HepG2 (cell line): ENCODE measurements around the gene LRRTM2. TPM values are rescaled to one million over a fixed set of nuclear protein-coding genes. Genes with fewer than 3 reads are reported as not detected.

Source experiments
- ATAC-seq: fragments of 200-7000 bp; cut with Tn5 transposase; 3 replicates; pipeline ENCODE4 v1.9.1; 2020; ENCODE audit warnings: mild to moderate bottlenecking, moderate library complexity
- BruUV-seq: library from RNA; stranded (reverse); fragments of 400-500 nt; replicated peaks from 2 replicates; lab custom pipeline; 2021; lab: Mats Ljungman, UMichigan
- CTCF ChIA-PET: fragments of 300-600 bp; formaldehyde crosslinking; extraction: SDS; loops from one replicate; lab custom pipeline; 2021; ENCODE audit warnings: low total read pairs, inconsistent platforms, low intra/inter-chr PET ratio; lab: Yijun Ruan, JAX
- POLR2A ChIA-PET: fragments of 350-600 bp; sonication (Branson Sonifier 250); formaldehyde crosslinking; loops from one replicate; lab custom pipeline; 2020; ENCODE audit warnings: antibody characterized with exemption, inconsistent platforms; lab: Yijun Ruan, JAX
- DNase-seq: peaks from one replicate; pipeline ENCODE4 v3.0.0-alpha.2; 2015; ENCODE audit warnings: low spot score
- FAIRE-seq: peaks from 3 replicates; lab custom pipeline; 2011; peaks lifted over from hg19 to GRCh38; lab: Jason Lieb, UNC
- H2AFZ ChIP-seq: one replicate; pipeline ENCODE4 v1.6.1; 2011; ENCODE audit warnings: low read length, inconsistent platforms
- H3K27ac ChIP-seq: fragments of 300-600 bp; 3 replicates; pipeline ENCODE4 v1.8.0; 2011; ENCODE audit warnings: mixed run types, mild to moderate bottlenecking, mixed read lengths, low read length, inconsistent platforms; ENCODE audit not compliant: insufficient read depth; ENCODE audit errors: extremely low read length
- H3K27me3 ChIP-seq, 2 experiments: fragments of 200-600 bp in 1 of 2; 2 replicates in 1 of 2; 3 replicates in 1 of 2; pipeline versions ENCODE4 v1.6.0 to v1.8.0; 2011; ENCODE audit warnings: low read length in 2 of 2, mild to moderate bottlenecking in 2 of 2, moderate library complexity in 2 of 2, inconsistent platforms in 1 of 2; ENCODE audit not compliant: insufficient read depth in 2 of 2, control insufficient read depth in 1 of 2
- H3K36me3 ChIP-seq, 2 experiments: fragments of 200-600 bp in 1 of 2; replicated peaks in 1 of 2; 2 replicates in 1 of 2; 3 replicates in 1 of 2; pipeline versions ENCODE4 v1.5.1 to v1.8.0; 2011; ENCODE audit warnings: low read length in 2 of 2, inconsistent platforms in 1 of 2; ENCODE audit not compliant: insufficient read depth in 2 of 2, control insufficient read depth in 1 of 2
- H3K4me1 ChIP-seq: 2 replicates; pipeline ENCODE4 v1.5.1; 2012; ENCODE audit warnings: low read length, inconsistent platforms; ENCODE audit not compliant: insufficient read depth
- H3K4me2 ChIP-seq: 2 replicates; pipeline ENCODE4 v1.6.0; 2011; ENCODE audit warnings: low read depth, low read length, inconsistent platforms
- H3K4me3 ChIP-seq, 3 experiments: fragments of 200-600 bp in 1 of 3; sonication (generic), shearing (Covaris generic) in 1 of 3; replicated peaks in 1 of 3; 2 replicates each; pipeline ENCODE4 v1.5.1; 2011 to 2016; ENCODE audit warnings: low read length in 3 of 3, inconsistent platforms in 2 of 3, low read depth in 2 of 3, mild to moderate bottlenecking in 2 of 3, control low read depth in 1 of 3, mixed read lengths in 1 of 3; ENCODE audit not compliant: insufficient read depth in 1 of 3
- H3K79me2 ChIP-seq: one replicate; pipeline ENCODE4 v1.6.1; 2011; ENCODE audit warnings: low read length, inconsistent platforms; ENCODE audit not compliant: insufficient read depth
- H3K9ac ChIP-seq: 2 replicates; pipeline ENCODE4 v1.6.0; 2011; ENCODE audit warnings: mild to moderate bottlenecking, low read depth, low read length, inconsistent platforms; ENCODE audit not compliant: insufficient read depth
- H3K9me3 ChIP-seq: 2 replicates; pipeline ENCODE4 v1.5.1; 2012; ENCODE audit warnings: mild to moderate bottlenecking, low read length
- H4K20me1 ChIP-seq: 2 replicates; pipeline ENCODE4 v1.6.0; 2011; ENCODE audit warnings: inconsistent platforms, mild to moderate bottlenecking, low read length, moderate library complexity; ENCODE audit not compliant: insufficient read depth
- ATAD3A ChIP-seq: sonication (generic); formaldehyde crosslinking; IDR thresholded peaks from 2 replicates; pipeline ENCODE4 v1.4.0; 2020; ENCODE audit warnings: missing genetic modification reagents
- DRAP1 ChIP-seq: IDR thresholded peaks from 2 replicates; pipeline ENCODE4 v1.6.1; 2016; ENCODE audit warnings: missing genetic modification reagents, missing compliant biosample characterization
- HNRNPK ChIP-seq: fragments of 200-400 bp; formaldehyde crosslinking; IDR thresholded peaks from 2 replicates; pipeline ENCODE4 v1.6.1; 2018; ENCODE audit warnings: low read length, low read depth, moderate library complexity, mild to moderate bottlenecking; ENCODE audit not compliant: poor library complexity, severe bottlenecking
- HOXD1 ChIP-seq: sonication (generic); formaldehyde crosslinking; IDR thresholded peaks from 2 replicates; pipeline ENCODE4 v1.5.0; 2020; ENCODE audit warnings: missing genetic modification reagents
- JUN ChIP-seq: sonication (generic); formaldehyde crosslinking; IDR thresholded peaks from 2 replicates; pipeline ENCODE4 v1.4.0; 2020; ENCODE audit warnings: mild to moderate bottlenecking, missing genetic modification reagents
- MED13 ChIP-seq: sonication (generic); formaldehyde crosslinking; IDR thresholded peaks from 2 replicates; pipeline ENCODE4 v1.5.0; 2020; ENCODE audit warnings: missing genetic modification reagents
- MTA1 ChIP-seq: sonication (generic); formaldehyde crosslinking; IDR thresholded peaks from 2 replicates; pipeline ENCODE4 v1.4.0; 2020; ENCODE audit warnings: missing genetic modification reagents, mild to moderate bottlenecking, borderline replicate concordance
- RNF2 ChIP-seq: fragments of 450-650 bp; conservative IDR thresholded peaks from 2 replicates; pipeline ENCODE4 v1.6.1; 2016; ENCODE audit warnings: low read depth
- SATB2 ChIP-seq: sonication (generic); formaldehyde crosslinking; IDR thresholded peaks from 2 replicates; pipeline ENCODE4 v1.5.0; 2020; ENCODE audit warnings: missing genetic modification reagents
- ZNF142 ChIP-seq: sonication (generic); formaldehyde crosslinking; IDR thresholded peaks from 2 replicates; pipeline ENCODE4 v1.4.0; 2020; ENCODE audit warnings: missing genetic modification reagents
- ZNF253 ChIP-seq: sonication (generic); formaldehyde crosslinking; IDR thresholded peaks from 2 replicates; pipeline ENCODE4 v1.8.0; 2022; ENCODE audit warnings: mild to moderate bottlenecking, missing genetic modification reagents, borderline replicate concordance
- ZNF430 ChIP-seq: sonication (generic); formaldehyde crosslinking; IDR thresholded peaks from 2 replicates; pipeline ENCODE4 v1.9.0; 2021; ENCODE audit warnings: mild to moderate bottlenecking, missing genetic modification reagents
- ZNF432 ChIP-seq: sonication (generic); formaldehyde crosslinking; IDR thresholded peaks from 2 replicates; pipeline ENCODE4 v1.5.0; 2020; ENCODE audit warnings: missing genetic modification reagents, mild to moderate bottlenecking, borderline replicate concordance
- ZNF562 ChIP-seq: sonication (generic); formaldehyde crosslinking; IDR thresholded peaks from 2 replicates; pipeline ENCODE4 v1.8.0; 2022; ENCODE audit warnings: missing genetic modification reagents, borderline replicate concordance
- ZNF652 ChIP-seq: IDR thresholded peaks from 2 replicates; pipeline ENCODE4 v1.6.1; 2016; ENCODE audit warnings: low read depth, borderline replicate concordance
- WGBS: methylation state at CpG from one replicate; pipeline ENCODE4 v1.1.6; 2017; ENCODE audit warnings: low lambda C conversion rate; 5-methylcytosine and 5-hydroxymethylcytosine counted together
- in situ Hi-C: cut with HindIII; loops from 2 replicates; pipeline ENCODE4 v1.10.0; 2017; ENCODE audit warnings: low pct_unique_long_range_greater_than_20kb; ENCODE audit not compliant: extremely low pct_ligation_motif_present
- intact Hi-C: fragments of 100-400 bp; cut with micrococcal nuclease; formaldehyde crosslinking; loops from one replicate; pipeline ENCODE4 v1.10.0; 2022; ENCODE audit not compliant: unreplicated experiment
- polyA plus RNA-seq, 8 experiments: library from polyadenylated mRNA; depleted of rRNA in 3 of 8; stranded (reverse) in 7 of 8; unstranded in 1 of 8; fragments of >200 nt; fragmentation: Illumina TruSeq in 4 of 8; extraction: Trizol in 4 of 8; gene quantifications; 2 replicates each; pipeline versions ENCODE4 v1.2.1 to v1.2.3, GENCODE V29; 2011 to 2016; ENCODE audit warnings: low read depth in 4 of 8, missing spikeins in 1 of 8, mixed read lengths in 1 of 8; ENCODE audit not compliant: insufficient read depth in 1 of 8
- total RNA-seq, 5 experiments: library from RNA; depleted of rRNA; stranded (reverse); fragments of >200 nt; fragmentation: Illumina TruSeq; extraction: Trizol; gene quantifications; 2 replicates each; pipeline ENCODE4 v1.2.3, GENCODE V29; 2016; ENCODE audit warnings: low read depth in 1 of 5
- TF ChIP-seq, protein P1 (sequence below): sonication (generic); formaldehyde crosslinking; IDR thresholded peaks from 2 replicates; pipeline ENCODE4 v1.4.0; 2020; ENCODE audit warnings: missing genetic modification reagents, borderline replicate concordance
- TF ChIP-seq, protein P2 (sequence below): sonication (generic); formaldehyde crosslinking; IDR thresholded peaks from 2 replicates; pipeline ENCODE4 v1.8.1; 2022; ENCODE audit warnings: mild to moderate bottlenecking, missing genetic modification reagents

The LRRTM2 gene
- total and polyA plus RNA-seq, 2 of the 13 experiments (the other 11 are each of a cell fraction or from before 2014, with no cell fraction given): not detected

DNA sequence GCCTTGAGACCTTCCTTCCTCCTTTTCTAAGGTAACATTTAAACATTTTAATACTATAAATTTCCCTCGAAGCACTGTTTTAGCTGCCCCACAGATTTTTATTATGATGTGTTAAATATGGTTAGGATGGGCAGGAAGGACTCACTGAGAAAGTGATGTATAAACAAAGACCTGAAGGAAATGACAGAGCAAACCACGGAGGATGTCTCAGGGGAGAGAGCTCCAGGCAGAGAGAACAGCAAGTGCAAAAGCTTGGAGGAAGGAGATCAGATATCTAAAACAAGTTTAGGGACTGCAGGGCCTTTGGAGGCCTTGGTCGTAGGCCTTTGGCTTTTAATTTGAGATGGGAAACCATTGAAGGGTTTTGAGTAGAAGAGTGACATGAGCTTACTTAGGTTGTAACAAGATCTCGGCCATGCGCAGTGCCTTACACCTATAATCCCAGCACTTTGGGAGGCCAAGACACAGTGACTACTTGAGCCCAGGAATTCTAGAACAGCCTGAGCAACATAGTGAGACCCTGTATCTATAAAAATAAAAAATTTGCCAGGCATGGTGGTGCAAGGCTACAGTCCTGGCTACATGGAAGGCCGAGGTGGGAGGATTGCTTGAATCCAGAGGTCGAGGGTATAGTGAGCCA, 35.5 kb upstream of the LRRTM2 start:
- Histone ChIP-seq H3K9ac (no peak overlapping the region), H3K4me3 (no peak overlapping the region), H3K9me3 (no peaks in the 10 kb centered on the region), H3K4me1 (no peaks in the 10 kb centered on the region), H2AFZ (no peak overlapping the region), H3K4me2 (no peak overlapping the region), H3K36me3 (peaks cover 5 to 60% of the 10 kb centered on the region in 2 experiments), H3K27ac (no peak overlapping the region), H3K27me3 (no peaks in the 10 kb centered on the region; a peak in 1 of 5 replicates), H4K20me1 (no peaks in the 10 kb centered on the region), H3K79me2 (no peaks in the 10 kb centered on the region)
- no peak for FAIRE-seq
- ATAC-seq: no peak
- TF ChIP-seq ZNF253 (CRISPR knock-in tag) (no peak), SATB2 (CRISPR knock-in tag) (no peak), MTA1 (CRISPR knock-in tag) (no peak), JUN (CRISPR knock-in tag) (no peak), DRAP1 (no peak), ZNF142 (CRISPR knock-in tag) (no peak), ZNF430 (CRISPR knock-in tag) (no peak), HOXD1 (CRISPR knock-in tag) (no peak), MED13 (CRISPR knock-in tag) (no peak), ZNF652 (CRISPR knock-in tag) (no peak), ATAD3A (no peak), HNRNPK (no peak), ZNF432 (no peak), ZNF562 (CRISPR knock-in tag) (no peak), RNF2 (no peak)
- TF ChIP-seq, protein P1, sequence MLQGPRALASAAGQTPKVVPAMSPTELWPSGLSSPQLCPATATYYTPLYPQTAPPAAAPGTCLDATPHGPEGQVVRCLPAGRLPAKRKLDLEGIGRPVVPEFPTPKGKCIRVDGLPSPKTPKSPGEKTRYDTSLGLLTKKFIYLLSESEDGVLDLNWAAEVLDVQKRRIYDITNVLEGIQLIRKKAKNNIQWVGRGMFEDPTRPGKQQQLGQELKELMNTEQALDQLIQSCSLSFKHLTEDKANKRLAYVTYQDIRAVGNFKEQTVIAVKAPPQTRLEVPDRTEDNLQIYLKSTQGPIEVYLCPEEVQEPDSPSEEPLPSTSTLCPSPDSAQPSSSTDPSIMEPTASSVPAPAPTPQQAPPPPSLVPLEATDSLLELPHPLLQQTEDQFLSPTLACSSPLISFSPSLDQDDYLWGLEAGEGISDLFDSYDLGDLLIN (CRISPR knock-in tag): no peak
- TF ChIP-seq, protein P2, sequence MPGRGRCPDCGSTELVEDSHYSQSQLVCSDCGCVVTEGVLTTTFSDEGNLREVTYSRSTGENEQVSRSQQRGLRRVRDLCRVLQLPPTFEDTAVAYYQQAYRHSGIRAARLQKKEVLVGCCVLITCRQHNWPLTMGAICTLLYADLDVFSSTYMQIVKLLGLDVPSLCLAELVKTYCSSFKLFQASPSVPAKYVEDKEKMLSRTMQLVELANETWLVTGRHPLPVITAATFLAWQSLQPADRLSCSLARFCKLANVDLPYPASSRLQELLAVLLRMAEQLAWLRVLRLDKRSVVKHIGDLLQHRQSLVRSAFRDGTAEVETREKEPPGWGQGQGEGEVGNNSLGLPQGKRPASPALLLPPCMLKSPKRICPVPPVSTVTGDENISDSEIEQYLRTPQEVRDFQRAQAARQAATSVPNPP (CRISPR knock-in tag): no peak
- CTCF ChIA-PET: no interaction called here
- in situ Hi-C loops (no loop called here), intact Hi-C loops (no loop called here)
- WGBS: 94% methylated on average over 7 of the region's 7 CpGs
- POLR2A ChIA-PET: no interaction called here
- DNase-seq: no peak
- BruUV-seq: no TSS peak
